Hepatocyte (in vitro differentiated cells): ENCODE results near the gene MACC1. TPM values are rescaled to one million over a fixed set of nuclear protein-coding genes. Genes with fewer than 3 reads are reported as not detected.
"Not testable (repeated sequence)": the region's sequence is repeated elsewhere in the genome, so short reads cannot be mapped to it uniquely, and the experiment has no call there.

Experiments
- DNase-seq: peaks from one replicate; pipeline ENCODE4 v3.0.0-alpha.2; 2016; ENCODE audit warnings: low spot score
- H2AFZ ChIP-seq: fragments of 200-600 bp; sonication (generic); 2 replicates; pipeline ENCODE4 v1.6.0; 2016; ENCODE audit warnings: antibody characterized with exemption, mild to moderate bottlenecking
- H3K27ac ChIP-seq: fragments of 200-600 bp; sonication (generic); 2 replicates; pipeline ENCODE4 v1.5.1; 2016; ENCODE audit warnings: mild to moderate bottlenecking
- H3K27me3 ChIP-seq: fragments of 200-600 bp; sonication (generic); 2 replicates; pipeline ENCODE4 v1.6.1; 2016
- H3K36me3 ChIP-seq: fragments of 200-600 bp; sonication (generic); replicated peaks from 2 replicates; pipeline ENCODE4 v1.5.1; 2016; ENCODE audit warnings: low read depth; ENCODE audit not compliant: insufficient read depth
- H3K4me1 ChIP-seq: fragments of 200-600 bp; sonication (generic); 2 replicates; pipeline ENCODE4 v1.5.1; 2016; ENCODE audit warnings: mild to moderate bottlenecking, moderate library complexity; ENCODE audit not compliant: insufficient read depth
- H3K4me2 ChIP-seq: fragments of 200-600 bp; sonication (generic); 2 replicates; pipeline ENCODE4 v1.6.0; 2016
- H3K4me3 ChIP-seq: fragments of 200-600 bp; sonication (generic); 2 replicates; pipeline ENCODE4 v1.5.1; 2016; ENCODE audit warnings: mild to moderate bottlenecking
- H3K79me2 ChIP-seq: fragments of 200-600 bp; sonication (generic); 2 replicates; pipeline ENCODE4 v1.6.0; 2017; ENCODE audit warnings: mild to moderate bottlenecking
- H3K9me2 ChIP-seq: fragments of 200-600 bp; sonication (generic); replicated peaks from 2 replicates; pipeline ENCODE4 v1.6.0; 2017; ENCODE audit warnings: mild to moderate bottlenecking; ENCODE audit not compliant: insufficient read depth
- H3K9me3 ChIP-seq: fragments of 200-600 bp; sonication (generic); 2 replicates; pipeline ENCODE4 v1.5.1; 2016; ENCODE audit warnings: low read depth, mild to moderate bottlenecking
- H4K20me1 ChIP-seq: fragments of 200-600 bp; sonication (generic); 2 replicates; pipeline ENCODE4 v1.6.0; 2016; ENCODE audit warnings: mild to moderate bottlenecking; ENCODE audit not compliant: insufficient read depth, poor library complexity, severe bottlenecking
- EZH2 ChIP-seq: fragments of 200-600 bp; sonication (generic); IDR thresholded peaks from 2 replicates; pipeline ENCODE4 v1.6.1; 2016; ENCODE audit warnings: antibody characterized with exemption, mild to moderate bottlenecking, borderline replicate concordance
- EZH2phosphoT487 ChIP-seq: fragments of 200-600 bp; sonication (generic); IDR thresholded peaks from one replicate; pipeline ENCODE4 v1.6.1; 2018; ENCODE audit warnings: antibody characterized with exemption, mild to moderate bottlenecking, low read depth, moderate library complexity; ENCODE audit not compliant: unreplicated experiment, severe bottlenecking
- WGBS: methylation state at CpG from one replicate; pipeline ENCODE4 v1.1.6; 2016; ENCODE audit warnings: low lambda C conversion rate; ENCODE audit errors: missing lambda C conversion rate; 5-methylcytosine and 5-hydroxymethylcytosine counted together
- polyA plus RNA-seq: library from polyadenylated mRNA; unstranded; fragments of >200 nt; fragmentation: Nextera tagmentation; extraction: Ambion mirVana; gene quantifications from 2 replicates; pipeline ENCODE4 v1.2.1, GENCODE V29; 2016
- total RNA-seq: library from RNA; depleted of rRNA; stranded (reverse); fragments of >200 nt; gene quantifications from 2 replicates; pipeline ENCODE4 v1.2.3, GENCODE V29; 2014
- TF ChIP-seq, protein P1 (sequence below): fragments of 200-600 bp; sonication (generic); IDR thresholded peaks from 2 replicates; pipeline ENCODE4 v1.5.1; 2016; ENCODE audit warnings: antibody characterized with exemption, mild to moderate bottlenecking; ENCODE audit not compliant: poor library complexity

The MACC1 gene
- total and polyA plus RNA-seq, 2 experiments from 2014 or later, result 6.9 to 46.0 TPM

DNA sequence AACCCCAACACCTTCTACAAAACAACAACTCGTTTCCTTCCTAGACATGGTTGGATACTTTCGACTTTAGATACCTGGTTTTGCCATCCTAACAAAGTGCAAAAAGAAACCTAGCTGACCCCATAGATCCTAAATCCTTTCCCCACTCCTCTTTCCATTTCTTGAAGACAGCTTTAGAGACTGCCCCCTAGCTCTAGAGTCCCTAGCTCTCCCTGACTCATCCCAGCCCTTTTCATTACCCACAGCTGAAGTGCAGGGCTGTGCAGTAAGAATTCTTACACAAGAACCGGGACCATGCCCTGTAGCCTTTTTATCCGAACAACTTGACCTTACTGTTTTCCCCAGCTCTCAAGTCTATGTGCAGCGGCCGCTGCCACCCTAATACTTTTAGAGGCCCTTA lies 93.1 kb downstream of the MACC1 start:
- H3K9me2 ChIP-seq, H4K20me1 ChIP-seq, H3K27ac ChIP-seq, H2AFZ ChIP-seq, H3K27me3 ChIP-seq, DNase-seq, H3K79me2 ChIP-seq, H3K36me3 ChIP-seq, H3K9me3 ChIP-seq, H3K4me2 ChIP-seq, H3K4me3 ChIP-seq: not testable (repeated sequence)
- peaks cover 17% of the 10 kb centered on the region for H3K4me1 ChIP-seq
- 71% methylated on average over 6 of the region's 6 CpGs for WGBS

DNA sequence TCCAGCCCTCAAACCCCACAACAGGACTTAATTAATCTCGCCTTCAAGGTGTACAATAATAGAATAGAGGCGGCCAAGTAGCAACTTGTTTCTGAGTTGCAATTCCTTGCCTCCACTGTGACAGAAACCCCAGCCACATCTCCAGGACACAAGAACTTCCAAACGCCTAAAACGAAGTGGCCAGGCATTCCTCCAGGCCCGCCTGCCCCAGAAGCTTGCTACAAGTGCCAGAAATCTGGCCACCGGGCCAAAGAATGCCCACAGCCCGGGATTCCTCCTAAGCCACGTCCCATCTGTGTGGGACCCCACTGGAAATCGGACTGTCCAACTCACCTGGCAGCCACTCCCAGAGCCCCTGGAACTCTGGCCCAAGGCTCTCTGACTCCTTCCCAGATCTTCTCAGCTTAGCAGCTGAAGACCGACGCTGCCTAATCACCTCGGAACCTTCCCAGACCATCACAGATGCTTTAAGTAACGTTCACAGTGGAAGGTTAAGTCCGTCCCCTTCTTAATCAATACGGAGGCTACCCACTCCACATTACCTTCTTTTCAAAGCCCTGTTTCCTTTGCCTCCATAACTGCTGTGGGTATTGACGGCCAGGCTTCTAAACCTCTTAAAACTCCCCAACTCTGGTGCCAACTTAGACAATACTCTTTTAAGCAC lies 94.4 kb downstream of the MACC1 start:
- H3K4me2 ChIP-seq, H3K27ac ChIP-seq, H3K4me1 ChIP-seq, H3K9me3 ChIP-seq, H3K36me3 ChIP-seq, DNase-seq, H2AFZ ChIP-seq, H3K27me3 ChIP-seq, H4K20me1 ChIP-seq, H3K9me2 ChIP-seq, H3K79me2 ChIP-seq, H3K4me3 ChIP-seq: not testable (repeated sequence)
- 68% methylated on average over 16 of the region's 16 CpGs for WGBS

DNA sequence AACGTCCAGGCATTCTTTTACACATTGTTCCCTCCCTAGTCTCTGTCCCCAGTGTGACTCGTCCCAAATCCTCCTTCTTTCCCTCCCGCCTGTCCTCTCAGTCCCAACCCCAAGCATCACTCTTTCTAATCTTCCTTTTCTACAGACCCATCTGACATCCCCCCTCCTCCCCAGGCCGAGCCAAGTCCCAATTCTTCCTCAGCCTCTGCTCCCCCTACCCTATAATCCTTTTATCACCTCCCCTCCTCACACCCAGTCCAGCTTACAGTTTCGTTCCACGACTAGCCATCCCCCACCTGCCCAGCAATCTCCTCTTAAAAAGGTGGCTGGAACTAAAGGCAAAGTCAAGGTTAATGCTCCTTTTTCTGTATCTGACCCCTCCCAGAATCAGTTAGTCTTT lies 95.1 kb downstream of the MACC1 start:
- Histone ChIP-seq H4K20me1 (no peaks in the 10 kb centered on the region), H3K27ac (no peak overlapping the region), H3K9me2 (no peaks in the 10 kb centered on the region), H3K9me3 (no peaks in the 10 kb centered on the region), H2AFZ (no peak overlapping the region), H3K4me1 (peaks cover under 1% of the 10 kb centered on the region), H3K4me2 (no peak overlapping the region), H3K79me2 (no peaks in the 10 kb centered on the region), H3K36me3 (no peaks in the 10 kb centered on the region), H3K27me3 (no peaks in the 10 kb centered on the region), H3K4me3 (no peak overlapping the region)
- no peak for DNase-seq
- 60% methylated on average over 6 of the region's 6 CpGs for WGBS
- TF ChIP-seq, protein P1, sequence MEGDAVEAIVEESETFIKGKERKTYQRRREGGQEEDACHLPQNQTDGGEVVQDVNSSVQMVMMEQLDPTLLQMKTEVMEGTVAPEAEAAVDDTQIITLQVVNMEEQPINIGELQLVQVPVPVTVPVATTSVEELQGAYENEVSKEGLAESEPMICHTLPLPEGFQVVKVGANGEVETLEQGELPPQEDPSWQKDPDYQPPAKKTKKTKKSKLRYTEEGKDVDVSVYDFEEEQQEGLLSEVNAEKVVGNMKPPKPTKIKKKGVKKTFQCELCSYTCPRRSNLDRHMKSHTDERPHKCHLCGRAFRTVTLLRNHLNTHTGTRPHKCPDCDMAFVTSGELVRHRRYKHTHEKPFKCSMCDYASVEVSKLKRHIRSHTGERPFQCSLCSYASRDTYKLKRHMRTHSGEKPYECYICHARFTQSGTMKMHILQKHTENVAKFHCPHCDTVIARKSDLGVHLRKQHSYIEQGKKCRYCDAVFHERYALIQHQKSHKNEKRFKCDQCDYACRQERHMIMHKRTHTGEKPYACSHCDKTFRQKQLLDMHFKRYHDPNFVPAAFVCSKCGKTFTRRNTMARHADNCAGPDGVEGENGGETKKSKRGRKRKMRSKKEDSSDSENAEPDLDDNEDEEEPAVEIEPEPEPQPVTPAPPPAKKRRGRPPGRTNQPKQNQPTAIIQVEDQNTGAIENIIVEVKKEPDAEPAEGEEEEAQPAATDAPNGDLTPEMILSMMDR, result no peak
- TF ChIP-seq EZH2 (no peak), EZH2phosphoT487 (no peak)

DNA sequence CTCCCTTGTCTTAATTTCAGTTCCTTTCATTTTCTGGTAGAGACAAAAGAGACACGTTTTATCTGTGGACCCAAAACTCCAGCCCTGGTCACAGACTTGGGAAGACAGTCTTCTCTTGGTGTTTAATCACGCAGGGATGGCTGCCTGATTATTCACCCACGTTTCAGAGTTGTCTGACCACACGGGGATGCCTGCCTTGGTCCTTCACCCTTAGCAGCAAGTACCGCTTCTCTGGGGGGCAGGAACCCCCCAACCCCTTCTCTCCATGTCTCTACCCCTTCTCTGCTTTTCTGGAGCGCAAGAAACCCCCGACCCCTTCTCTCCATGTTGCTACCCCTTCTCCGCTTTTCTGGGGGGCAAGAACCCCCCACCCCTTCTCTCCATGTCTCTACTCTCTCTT lies 95.8 kb downstream of the MACC1 start:
- Histone ChIP-seq H3K27ac (no peak overlapping the region), H3K9me2 (no peaks in the 10 kb centered on the region), H3K36me3 (no peaks in the 10 kb centered on the region), H3K79me2 (no peaks in the 10 kb centered on the region), H3K4me3 (no peak overlapping the region), H3K4me1 (no peaks in the 10 kb centered on the region), H4K20me1 (no peaks in the 10 kb centered on the region), H3K27me3 (no peaks in the 10 kb centered on the region), H2AFZ (no peak overlapping the region), H3K4me2 (no peak overlapping the region), H3K9me3 (no peaks in the 10 kb centered on the region)
- WGBS, result 64% methylated on average over 7 of the region's 8 CpGs
- DNase-seq, result no peak
- TF ChIP-seq, protein P1, result no peak
- TF ChIP-seq EZH2, result no peak
- TF ChIP-seq EZH2phosphoT487, result no peak

DNA sequence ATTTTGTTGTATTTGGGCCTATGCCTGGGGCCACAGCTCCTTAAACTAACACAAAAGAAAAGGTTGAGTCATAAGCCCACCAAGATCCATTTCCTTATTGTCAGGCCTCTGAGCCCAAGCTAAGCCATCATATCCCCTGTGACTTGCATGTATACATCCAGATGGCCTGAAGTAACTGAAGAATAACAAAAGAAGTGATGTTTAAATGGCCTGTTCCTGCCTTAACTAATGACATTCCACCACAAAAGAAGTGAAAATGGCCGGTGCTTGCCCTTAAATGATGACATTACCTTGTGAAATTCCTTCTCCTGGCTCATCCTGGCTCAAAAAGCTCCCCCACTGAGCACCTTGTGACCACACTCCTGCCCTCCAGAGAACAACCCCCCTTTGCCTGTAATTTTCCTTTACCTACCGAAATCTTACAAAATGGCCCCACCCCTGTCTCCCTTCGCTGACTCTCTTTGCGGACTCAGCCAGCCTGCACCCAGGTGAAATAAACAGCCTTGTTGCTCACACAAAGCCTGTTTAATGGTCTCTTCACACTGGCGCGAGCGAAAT lies 96.5 kb downstream of the MACC1 start:
- DNase-seq, H3K9me2 ChIP-seq, H3K27ac ChIP-seq, H3K4me1 ChIP-seq, H3K4me2 ChIP-seq, H3K79me2 ChIP-seq, H3K9me3 ChIP-seq, H3K27me3 ChIP-seq, H2AFZ ChIP-seq, H3K36me3 ChIP-seq, H4K20me1 ChIP-seq, H3K4me3 ChIP-seq: not testable (repeated sequence)
- WGBS, result 69% methylated on average over 7 of the region's 7 CpGs
